Spleen (tissue), 7 donors: ENCODE results near the gene WNT9A.

Source experiments
- CTCF ChIP-seq, 11 experiments: fragments of 200-600 bp in 7 of 11; fragments of 450-650 bp in 4 of 11; sonication (generic) in 4 of 11; IDR thresholded peaks in 8 of 11; conservative IDR thresholded peaks in 3 of 11; 1 replicate in 7 of 11; 2 replicates in 4 of 11; pipeline versions ENCODE4 v1.4.0 to v1.8.0; 2016 to 2021; ENCODE audit warnings: antibody characterized with exemption in 11 of 11, inconsistent platforms in 4 of 11, mild to moderate bottlenecking in 1 of 11
- POLR2A ChIP-seq, 3 donors: fragments of 450-650 bp; IDR thresholded peaks; one replicate each; pipeline ENCODE4 v1.5.1; 2017; ENCODE audit warnings: antibody characterized with exemption in 3 of 3, mild to moderate bottlenecking in 1 of 3
- POLR2AphosphoS5 ChIP-seq, 3 donors: sonication (generic); formaldehyde crosslinking; IDR thresholded peaks; one replicate each; pipeline ENCODE4 v1.5.1; 2017; ENCODE audit warnings: antibody characterized with exemption in 3 of 3
- donor health status: DM: no; HTN: no; CAD: no; lungs with moderate emphysema.
- donor health status: DM: no; HTN: no; CAD: no.
- donor health status: DM: no; HTN: no; CAD: no.

GRCh38 chr1:227899820-227900449 is 47.8 kb downstream of the WNT9A start:
- TF ChIP-seq CTCF (IDR thresholded peaks at IDR 0.05 in 8 of 11, conservative IDR thresholded peaks at IDR 0.05 in 3 of 11), result no peak
- TF ChIP-seq POLR2A (IDR thresholded peaks at IDR 0.05), result no peak
- no peak for TF ChIP-seq POLR2AphosphoS5 (IDR thresholded peaks at IDR 0.05)
